ENCODE data around the gene DMP1.

DMP1 gene

DNA sequence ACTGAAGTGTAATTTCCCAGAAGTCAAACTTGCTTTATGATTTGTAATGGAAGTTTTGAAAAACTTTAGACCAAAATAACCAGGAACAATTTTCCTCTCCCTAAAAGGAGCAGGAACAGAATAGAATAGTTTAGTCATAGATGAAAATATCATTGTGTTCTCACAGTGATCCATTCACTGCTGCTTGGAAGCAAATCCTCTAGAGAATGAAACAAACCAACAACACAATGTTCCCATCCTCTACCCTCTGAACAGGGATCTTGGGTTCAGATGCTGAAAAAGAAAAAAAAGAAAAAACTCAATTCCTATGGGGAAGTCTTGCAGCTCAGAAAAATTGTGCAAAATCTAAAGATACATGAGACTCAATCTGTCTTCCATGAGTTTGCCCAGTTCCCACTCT lies 29.6 kb upstream of the DMP1 start:
- in situ Hi-C loops (cut with MboI; ENCODE audit: low sequenced_read_pairs, unreplicated experiment) = no loop called here

GRCh38 chr4:87622303-87622702 lies 27.8 kb upstream of the DMP1 start:
- in situ Hi-C loops (cut with MboI; ENCODE audit: low sequenced_read_pairs, unreplicated experiment) = no loop called here
- no peak for DNase-seq (ENCODE audit: low spot score)
- TF ChIP-seq CTCF (IDR thresholded peaks at IDR 0.05; ENCODE audit: borderline replicate concordance, control extremely low read depth, extremely low read depth, insufficient read depth, missing control alignments) = no peak

More for the DNA sequence above, 29.6 kb upstream of the DMP1 start:
- no peak for TF ChIP-seq CTCF (IDR thresholded peaks at IDR 0.05; ENCODE audit: borderline replicate concordance, control extremely low read depth, extremely low read depth, insufficient read depth, missing control alignments)
- DNase-seq (ENCODE audit: low spot score) = no peak

- in situ Hi-C loops (cut with MboI; ENCODE audit: low sequenced_read_pairs, unreplicated experiment) = no loop called here
- no peak for TF ChIP-seq CTCF (IDR thresholded peaks at IDR 0.05; ENCODE audit: borderline replicate concordance, control extremely low read depth, extremely low read depth, insufficient read depth, missing control alignments)
- DNase-seq (ENCODE audit: low spot score) = no peak
Measured at GRCh38 chr4:87624698-87625097, 25.4 kb upstream of the DMP1 start.

- no peak for DNase-seq (ENCODE audit: low spot score)
- no peak for TF ChIP-seq CTCF (IDR thresholded peaks at IDR 0.05; ENCODE audit: borderline replicate concordance, control extremely low read depth, extremely low read depth, insufficient read depth, missing control alignments)
- in situ Hi-C loops (cut with MboI; ENCODE audit: low sequenced_read_pairs, unreplicated experiment) = no loop called here
Measured at GRCh38 chr4:87631668-87632067, 18.4 kb upstream of the DMP1 start.

DNA sequence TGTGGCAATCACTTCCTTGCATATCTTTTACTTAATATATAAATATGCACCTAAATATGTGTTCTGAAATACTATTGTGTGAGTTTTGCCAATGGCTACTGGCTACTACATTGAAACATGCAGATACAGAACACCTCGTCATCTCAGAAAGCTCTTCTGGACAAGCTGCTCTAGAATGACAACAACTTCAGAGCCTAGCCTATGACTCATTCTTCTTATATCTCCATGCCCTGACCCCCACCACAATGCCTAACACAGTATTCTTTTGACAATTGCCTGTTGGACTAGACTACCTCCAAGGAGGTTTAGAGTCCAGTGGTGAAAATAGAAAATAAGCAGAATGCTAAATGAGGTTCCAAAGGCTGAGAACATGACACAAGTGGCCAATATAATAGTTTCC lies 17.6 kb upstream of the DMP1 start:
- no peak for DNase-seq (ENCODE audit: low spot score)
- no peak for TF ChIP-seq CTCF (IDR thresholded peaks at IDR 0.05; ENCODE audit: borderline replicate concordance, control extremely low read depth, extremely low read depth, insufficient read depth, missing control alignments)
- in situ Hi-C loops (cut with MboI; ENCODE audit: low sequenced_read_pairs, unreplicated experiment) = no loop called here

DNA sequence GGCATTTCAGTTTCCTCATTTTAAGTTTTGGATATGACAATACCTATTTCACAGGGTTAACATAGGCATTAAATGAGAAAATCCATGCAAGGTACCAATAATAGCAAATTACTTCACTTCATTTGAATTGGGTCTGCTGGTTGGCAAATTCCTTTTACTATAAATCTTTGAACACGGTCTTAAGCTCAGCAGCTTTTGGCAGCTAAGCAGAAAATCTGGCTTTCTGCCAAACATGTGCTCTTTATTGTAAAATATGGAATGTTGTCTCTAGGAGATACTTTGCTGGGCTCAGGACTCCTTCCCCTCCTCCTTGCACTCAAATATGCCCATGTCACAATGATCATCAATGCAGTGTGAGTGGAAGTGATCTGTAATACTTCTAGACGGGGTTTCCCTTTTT lies 16.8 kb upstream of the DMP1 start:
- no peak for DNase-seq (ENCODE audit: low spot score)
- TF ChIP-seq CTCF (IDR thresholded peaks at IDR 0.05; ENCODE audit: borderline replicate concordance, control extremely low read depth, extremely low read depth, insufficient read depth, missing control alignments) = no peak
- in situ Hi-C loops (cut with MboI; ENCODE audit: low sequenced_read_pairs, unreplicated experiment) = no loop called here

GRCh38 chr4:87644286-87644685 lies 5.8 kb upstream of the DMP1 start:
- in situ Hi-C loops (cut with MboI; ENCODE audit: low sequenced_read_pairs, unreplicated experiment) = no loop called here
- no peak for DNase-seq (ENCODE audit: low spot score)
- TF ChIP-seq CTCF (IDR thresholded peaks at IDR 0.05; ENCODE audit: borderline replicate concordance, control extremely low read depth, extremely low read depth, insufficient read depth, missing control alignments) = no peak

Data from GM13976 (cell line).